Spleen (tissue), 11 donors: ENCODE measurements around the gene PXYLP1. TPM values are rescaled to one million over a fixed set of nuclear protein-coding genes. Genes with fewer than 3 reads are reported as not detected.

Experiments used
- DNase-seq: peaks from one replicate; pipeline ENCODE4 v3.0.0-alpha.2; 2020
- H3K27ac ChIP-seq, 8 donors: fragments of 200-600 bp; sonication (generic) in 7 of 8; 1 replicate in 4 of 8; 2 replicates in 4 of 8; pipeline versions ENCODE4 v1.5.0 to v1.8.0; 2016 to 2021; ENCODE audit warnings: inconsistent platforms in 4 of 8, mild to moderate bottlenecking in 4 of 8, moderate library complexity in 1 of 8
- H3K27me3 ChIP-seq, 7 donors: fragments of 200-600 bp; sonication (generic) in 6 of 7; replicated peaks in 1 of 7; 1 replicate in 4 of 7; 2 replicates in 3 of 7; pipeline versions ENCODE4 v1.5.0 to v1.8.0; 2016 to 2021; ENCODE audit warnings: inconsistent platforms in 3 of 7, mild to moderate bottlenecking in 1 of 7
- H3K36me3 ChIP-seq, 6 donors: fragments of 200-600 bp; sonication (generic) in 5 of 6; 1 replicate in 4 of 6; 2 replicates in 2 of 6; pipeline versions ENCODE4 v1.5.0 to v1.8.0; 2016 to 2021; ENCODE audit warnings: inconsistent platforms in 2 of 6
- H3K4me1 ChIP-seq, 6 donors: fragments of 200-600 bp; sonication (generic) in 5 of 6; 1 replicate in 3 of 6; 2 replicates in 3 of 6; pipeline versions ENCODE4 v1.5.0 to v1.8.0; 2016 to 2021; ENCODE audit warnings: inconsistent platforms in 3 of 6
- H3K4me3 ChIP-seq, 8 donors: fragments of 200-600 bp; sonication (generic) in 7 of 8; 1 replicate in 4 of 8; 2 replicates in 4 of 8; pipeline versions ENCODE4 v1.5.0 to v1.8.0; 2016 to 2021; ENCODE audit warnings: inconsistent platforms in 4 of 8, mild to moderate bottlenecking in 4 of 8, moderate library complexity in 2 of 8
- H3K9me3 ChIP-seq, 8 donors: fragments of 200-600 bp; sonication (generic) in 7 of 8; 1 replicate in 4 of 8; 2 replicates in 4 of 8; pipeline versions ENCODE4 v1.5.0 to v1.8.0; 2016 to 2021; ENCODE audit warnings: inconsistent platforms in 4 of 8
- CTCF ChIP-seq, 11 experiments: fragments of 200-600 bp in 7 of 11; fragments of 450-650 bp in 4 of 11; sonication (generic) in 4 of 11; IDR thresholded peaks in 8 of 11; conservative IDR thresholded peaks in 3 of 11; 1 replicate in 7 of 11; 2 replicates in 4 of 11; pipeline versions ENCODE4 v1.4.0 to v1.8.0; 2016 to 2021; ENCODE audit warnings: antibody characterized with exemption in 11 of 11, inconsistent platforms in 4 of 11, mild to moderate bottlenecking in 1 of 11
- POLR2A ChIP-seq, 3 donors: fragments of 450-650 bp; IDR thresholded peaks; one replicate each; pipeline ENCODE4 v1.5.1; 2017; ENCODE audit warnings: antibody characterized with exemption in 3 of 3, mild to moderate bottlenecking in 1 of 3
- POLR2AphosphoS5 ChIP-seq, 3 donors: sonication (generic); formaldehyde crosslinking; IDR thresholded peaks; one replicate each; pipeline ENCODE4 v1.5.1; 2017; ENCODE audit warnings: antibody characterized with exemption in 3 of 3
- WGBS, 5 donors: extraction: QIAGEN DNeasy Blood & Tissue Kit in 3 of 5; methylation state at CpG; one replicate each; pipeline versions ENCODE4 v1.1.5 to v1.1.7; 2013 to 2018; 5-methylcytosine and 5-hydroxymethylcytosine counted together
- intact Hi-C: fragments of 100-400 bp; cut with DNase I; formaldehyde crosslinking; loops from one replicate; pipeline ENCODE4 v1.15.0; 2023; ENCODE audit warnings: low total_unique reads
- polyA plus RNA-seq, 3 donors: library from polyadenylated mRNA; stranded (reverse); fragments of 200-250 nt; gene quantifications; one replicate each; pipeline ENCODE4 v1.2.1, GENCODE V29; 2013
- total RNA-seq, 7 donors: library from RNA; depleted of rRNA in 3 of 7; stranded (reverse); fragments of >200 nt in 3 of 7; fragmentation: NEBNext Ultra II Directional in 4 of 7; extraction: Animal tissue kit (Norgen Biotek cat#: 25700) in 4 of 7; gene quantifications; one replicate each; pipeline versions ENCODE4 v1.1.0 to v1.2.1, GENCODE V29; 2016 to 2021
- donor health status: healthy with polysubstance abuse.
- donor health status: DM: no; HTN: no; CAD: no; lungs with moderate emphysema.
- donor health status: DM: no; HTN: no; CAD: no.
- donor health status: Bipolar disorder and iron deficiency.
- donor health status: healthy.
- donor health status: DM: no; HTN: no; CAD: no.
- donor health status: DM: yes; HTN: yes; CAD: no.

Gene PXYLP1
- total and polyA plus RNA-seq, 10 donors: 2.9 to 15.6 (median 7.4) TPM

- intact Hi-C loops: no loop called here
- no peak for DNase-seq
Observed at GRCh38 chr3:141212555-141212954, 19.1 kb upstream of the PXYLP1 start.

GRCh38 chr3:141216975-141217374 lies 14.7 kb upstream of the PXYLP1 start:
- no peak for TF ChIP-seq POLR2A (IDR thresholded peaks at IDR 0.05)
- TF ChIP-seq CTCF (IDR thresholded peaks at IDR 0.05 in 8 of 11, conservative IDR thresholded peaks at IDR 0.05 in 3 of 11): no peak
- no peak for TF ChIP-seq POLR2AphosphoS5 (IDR thresholded peaks at IDR 0.05)
- no peaks in the 10 kb centered on the region for H3K27me3 ChIP-seq
- 64 to 85% (median 80%) methylated on average over 2 of the region's 2 CpGs for WGBS, 5 donors
- intact Hi-C loops: no loop called here
- peaks cover 0 to 8% (median 0%) of the 10 kb centered on the region in 6 donors for H3K4me1 ChIP-seq
- no peaks in the 10 kb centered on the region for H3K36me3 ChIP-seq
- no peak overlapping the region for H3K4me3 ChIP-seq
- peak overlapping the region in 6 of 8 donors; percentile 17 to 87 (median 74) for H3K27ac ChIP-seq
- peaks cover 0 to 13% (median 0%) of the 10 kb centered on the region in 8 donors for H3K9me3 ChIP-seq
- no peak for DNase-seq

More at GRCh38 chr3:141212555-141212954, 19.1 kb upstream of the PXYLP1 start:
- no peak overlapping the region for H3K27ac ChIP-seq
- no peaks in the 10 kb centered on the region for H3K27me3 ChIP-seq
- no peak overlapping the region for H3K4me3 ChIP-seq
- peaks cover 0 to 5% (median 0%) of the 10 kb centered on the region in 6 donors for H3K4me1 ChIP-seq
- H3K9me3 ChIP-seq: peaks cover 0 to 13% (median 0%) of the 10 kb centered on the region in 8 donors
- TF ChIP-seq CTCF (IDR thresholded peaks at IDR 0.05 in 8 of 11, conservative IDR thresholded peaks at IDR 0.05 in 3 of 11) (no peak), POLR2AphosphoS5 (IDR thresholded peaks at IDR 0.05) (no peak), POLR2A (IDR thresholded peaks at IDR 0.05) (no peak)
- H3K36me3 ChIP-seq: no peaks in the 10 kb centered on the region

GRCh38 chr3:141217389-141217788 lies 14.2 kb upstream of the PXYLP1 start:
- peak overlapping the region in 6 of 8 donors; percentile 17 to 87 (median 74) for H3K27ac ChIP-seq
- no peak for DNase-seq
- peaks cover 0 to 8% (median 0%) of the 10 kb centered on the region in 6 donors for H3K4me1 ChIP-seq
- H3K4me3 ChIP-seq: no peak overlapping the region
- 75 to 90% (median 87%) methylated on average over 2 of the region's 2 CpGs for WGBS, 5 donors
- no peaks in the 10 kb centered on the region for H3K27me3 ChIP-seq
- H3K9me3 ChIP-seq: peaks cover 0 to 12% (median 0%) of the 10 kb centered on the region in 8 donors
- H3K36me3 ChIP-seq: no peaks in the 10 kb centered on the region
- no peak for TF ChIP-seq POLR2A (IDR thresholded peaks at IDR 0.05)
- TF ChIP-seq CTCF (IDR thresholded peaks at IDR 0.05 in 8 of 11, conservative IDR thresholded peaks at IDR 0.05 in 3 of 11): no peak
- no peak for TF ChIP-seq POLR2AphosphoS5 (IDR thresholded peaks at IDR 0.05)
- intact Hi-C loops: no loop called here

GRCh38 chr3:141218162-141218835 lies 13.3 kb upstream of the PXYLP1 start:
- peak overlapping the region in 7 of 8 donors; percentile 10 to 87 (median 68) for H3K27ac ChIP-seq
- no peak for DNase-seq
- H3K36me3 ChIP-seq: no peaks in the 10 kb centered on the region
- WGBS, 5 donors: 38 to 70% (median 42%) methylated on average over 2 of the region's 2 CpGs
- TF ChIP-seq CTCF (IDR thresholded peaks at IDR 0.05 in 8 of 11, conservative IDR thresholded peaks at IDR 0.05 in 3 of 11) (no peak), POLR2A (IDR thresholded peaks at IDR 0.05) (no peak), POLR2AphosphoS5 (IDR thresholded peaks at IDR 0.05) (no peak)
- peaks cover 0 to 8% (median 0%) of the 10 kb centered on the region in 6 donors for H3K4me1 ChIP-seq
- peaks cover 0 to 10% (median 2%) of the 10 kb centered on the region in 8 donors for H3K9me3 ChIP-seq
- intact Hi-C loops: no loop called here
- H3K4me3 ChIP-seq: no peak overlapping the region
- no peaks in the 10 kb centered on the region for H3K27me3 ChIP-seq
